ENCODE measurements around the gene RSU1.

GRCh38 chr10:16822027-16822426, 4.8 kb upstream of the RSU1 start:
- no peak for TF ChIP-seq POLR2A (IDR thresholded peaks at IDR 0.05)
- no peak for TF ChIP-seq CTCF (IDR thresholded peaks at IDR 0.05)
